Hypothalamus (tissue), 51 donors: ENCODE results near the gene GALNT17.
A peak's percentile ranks its signal among the peaks of the same experiment; 100 is the strongest.
"Not testable (repeated sequence)": the region's sequence is repeated elsewhere in the genome, so short reads cannot be mapped to it uniquely, and the experiment has no call there.

ENCODE experiments used
- DNase-seq, 51 donors: peaks; one replicate each; lab custom pipeline; 2025; lab: John Stamatoyannopoulos, UW

GALNT17 gene

GRCh38 chr7:71710442-71710841 lies 578.5 kb downstream of the GALNT17 start:
- DNase-seq, result no peak

DNA sequence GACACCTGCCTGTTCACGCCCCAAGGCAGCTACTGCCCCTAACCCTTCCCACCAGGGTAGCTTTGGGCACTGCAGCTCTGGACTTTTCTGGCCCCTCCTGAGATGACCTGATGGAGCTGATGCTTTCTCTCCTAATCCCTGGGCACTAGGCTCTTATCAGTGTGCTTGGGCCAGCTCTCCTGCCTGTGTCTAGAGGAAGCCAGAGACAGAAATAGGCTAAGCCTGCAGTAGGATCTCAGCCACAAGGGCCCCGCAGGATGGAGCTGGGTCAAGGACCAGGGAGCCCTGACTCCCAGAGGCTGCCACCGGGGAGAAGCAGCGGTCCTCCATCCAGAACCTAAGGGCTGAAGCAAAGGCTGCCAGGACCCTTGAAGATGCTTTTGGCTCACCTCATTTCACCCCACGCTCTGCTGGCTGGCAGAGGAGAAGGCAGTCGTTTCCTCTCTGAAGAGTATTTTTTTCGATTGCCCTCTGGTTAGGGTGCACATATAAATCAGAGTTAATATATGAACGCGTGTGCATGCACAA lies 580.8 kb downstream of the GALNT17 start:
- DNase-seq, result peak in 1 of 51 donors; percentile 1

DNA sequence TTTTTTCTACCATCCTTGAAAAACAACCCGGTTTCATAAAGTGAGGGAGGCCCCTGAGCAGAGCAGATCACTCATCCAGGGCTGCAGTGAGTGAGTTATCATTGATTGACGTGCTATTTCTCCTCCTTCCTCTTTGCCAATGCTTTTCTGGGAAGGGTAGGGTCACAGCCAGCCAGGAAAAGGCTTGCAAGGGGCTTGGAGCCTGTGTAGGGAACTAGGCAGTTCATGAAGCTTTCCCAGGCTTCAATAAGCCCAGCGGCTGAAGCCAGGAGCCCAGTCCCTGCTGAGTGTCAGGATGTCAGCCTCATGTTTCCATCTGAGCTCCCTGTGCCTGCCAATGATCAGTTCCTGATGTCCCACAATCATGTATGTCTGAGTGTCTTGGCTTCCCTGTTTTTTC lies 584.7 kb downstream of the GALNT17 start:
- no peak for DNase-seq

GRCh38 chr7:71718563-71718962 lies 586.6 kb downstream of the GALNT17 start:
- DNase-seq, result no peak

DNA sequence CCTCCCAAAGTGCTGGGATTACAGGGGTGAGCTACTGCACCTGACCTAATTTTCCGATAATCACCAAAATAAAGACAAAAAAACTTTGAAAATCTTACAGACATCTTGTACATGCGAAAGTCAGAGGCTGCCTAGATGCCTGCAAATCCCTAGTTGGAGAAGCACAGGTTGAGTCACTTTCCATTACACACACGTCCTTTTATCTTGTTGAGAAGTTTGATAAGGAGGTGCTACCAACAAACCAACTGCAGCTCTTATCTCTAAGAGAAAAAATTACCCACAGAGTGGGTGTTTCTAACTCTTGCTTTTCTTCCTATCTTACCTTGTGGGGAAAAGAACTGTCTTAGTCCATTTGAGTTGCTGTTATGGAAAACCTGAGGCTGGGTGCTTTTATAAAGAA lies 589.8 kb downstream of the GALNT17 start:
- DNase-seq, result no peak

- DNase-seq, result no peak
Observed at GRCh38 chr7:71723859-71724258, 591.9 kb downstream of the GALNT17 start.

DNA sequence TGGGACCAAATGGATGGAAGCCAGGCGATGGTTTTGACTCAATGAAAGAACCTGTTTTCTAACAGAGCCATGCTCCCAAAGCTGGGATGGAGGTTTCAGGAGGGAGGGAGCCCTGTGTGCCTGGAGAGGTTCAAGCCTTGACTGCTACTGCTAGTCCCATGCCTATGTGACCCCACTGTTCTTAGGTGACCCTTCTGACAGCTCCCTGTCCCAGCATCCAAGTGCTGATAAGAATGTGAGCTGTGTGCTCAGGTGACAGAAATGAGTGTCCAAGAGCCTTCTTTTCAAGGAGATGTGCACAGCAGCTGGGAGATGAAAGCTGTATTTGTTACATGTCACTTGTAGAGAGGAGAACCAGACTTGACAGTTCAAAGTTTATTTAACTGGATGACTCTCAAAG lies 595.4 kb downstream of the GALNT17 start:
- no peak for DNase-seq

DNA sequence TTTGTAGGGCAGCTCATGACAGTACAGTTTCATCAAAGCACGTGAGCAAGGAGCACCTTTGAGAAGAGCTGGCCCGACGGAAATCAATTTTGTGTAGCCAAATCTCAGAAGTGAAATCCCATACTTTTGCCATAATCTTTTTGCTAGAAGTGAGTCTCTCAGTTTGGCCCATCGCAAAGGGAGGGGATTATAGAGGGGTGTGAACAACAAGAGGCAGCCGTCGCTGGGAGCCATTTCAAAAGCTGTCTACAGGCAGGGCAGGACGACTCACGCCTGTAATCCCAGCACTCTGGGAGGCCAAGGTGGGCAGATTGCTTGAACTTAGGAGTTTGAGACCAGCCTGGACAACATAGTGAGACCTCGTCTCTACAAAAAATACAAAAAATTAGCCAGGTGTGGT lies 599.8 kb downstream of the GALNT17 start:
- no peak for DNase-seq

DNA sequence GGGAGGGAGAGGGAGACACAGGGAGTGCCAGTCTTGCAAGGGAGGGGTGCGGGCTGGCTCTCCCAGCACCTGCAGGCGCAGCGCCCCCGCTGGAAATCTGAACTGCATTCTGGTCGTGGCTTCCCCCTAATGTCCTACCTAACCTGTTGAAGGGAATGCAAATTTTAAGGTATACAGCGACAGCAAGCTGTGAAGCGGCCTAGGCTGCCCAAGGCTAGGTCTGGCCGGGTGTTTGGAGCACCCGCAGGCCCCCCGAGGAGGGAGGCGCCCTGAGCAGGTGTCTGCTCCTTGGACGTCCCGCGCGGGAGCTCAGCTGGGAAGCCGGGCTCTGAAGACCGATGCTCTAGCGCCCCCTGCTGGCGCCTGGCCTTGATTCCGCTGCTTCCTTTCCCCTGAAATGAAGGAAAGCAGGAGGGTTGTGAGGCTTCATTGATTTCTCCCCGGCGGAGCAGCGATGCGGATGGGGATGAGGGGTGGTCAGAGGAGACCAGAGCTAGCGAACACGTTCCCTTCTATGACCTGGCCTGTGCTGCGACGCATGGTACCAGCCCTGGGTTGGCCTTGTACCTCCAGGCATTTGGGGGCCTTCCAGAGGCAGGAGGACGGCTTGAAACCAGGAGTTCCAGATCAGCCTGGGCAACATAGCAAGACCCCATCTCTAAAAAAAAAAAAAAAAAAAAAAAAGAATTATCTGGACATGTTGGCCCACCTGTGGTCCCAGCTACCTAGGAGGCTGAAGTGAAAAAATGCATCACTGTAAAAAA lies 601.3 kb downstream of the GALNT17 start:
- peak; percentile 7 to 90 (median 51) for DNase-seq

DNA sequence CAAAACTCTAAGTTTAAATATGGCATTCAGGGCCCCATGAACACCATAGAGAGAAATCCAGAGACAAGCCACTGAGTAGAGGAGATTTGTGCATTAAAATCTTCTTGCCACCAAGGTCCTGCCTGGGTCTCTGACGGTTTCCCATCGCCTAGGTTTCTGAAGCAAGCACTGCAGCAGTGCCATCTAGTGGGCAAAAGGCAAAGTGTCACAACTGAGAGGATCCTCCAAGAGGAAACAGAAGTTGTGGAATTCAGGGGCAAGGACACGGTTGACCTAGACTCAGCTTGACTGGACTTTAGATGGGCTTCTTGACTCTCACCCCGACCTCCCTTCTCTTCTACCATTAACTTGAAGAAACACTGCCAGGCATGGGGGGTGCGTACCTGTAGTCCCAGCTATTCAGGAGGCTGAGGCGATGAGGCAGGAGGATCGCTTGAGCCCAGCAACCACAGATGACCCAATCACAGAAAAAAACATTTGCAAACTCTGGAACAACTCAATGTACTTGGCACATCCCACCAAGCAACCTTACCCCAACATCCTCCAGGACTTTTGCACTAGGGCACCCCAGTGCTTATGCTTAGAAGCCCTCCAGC lies 604.1 kb downstream of the GALNT17 start:
- DNase-seq, result peak in 44 of 51 donors; percentile 2 to 72 (median 24)

- not testable (repeated sequence) for DNase-seq
Observed at GRCh38 chr7:71737931-71738540, 606.1 kb downstream of the GALNT17 start.

DNA sequence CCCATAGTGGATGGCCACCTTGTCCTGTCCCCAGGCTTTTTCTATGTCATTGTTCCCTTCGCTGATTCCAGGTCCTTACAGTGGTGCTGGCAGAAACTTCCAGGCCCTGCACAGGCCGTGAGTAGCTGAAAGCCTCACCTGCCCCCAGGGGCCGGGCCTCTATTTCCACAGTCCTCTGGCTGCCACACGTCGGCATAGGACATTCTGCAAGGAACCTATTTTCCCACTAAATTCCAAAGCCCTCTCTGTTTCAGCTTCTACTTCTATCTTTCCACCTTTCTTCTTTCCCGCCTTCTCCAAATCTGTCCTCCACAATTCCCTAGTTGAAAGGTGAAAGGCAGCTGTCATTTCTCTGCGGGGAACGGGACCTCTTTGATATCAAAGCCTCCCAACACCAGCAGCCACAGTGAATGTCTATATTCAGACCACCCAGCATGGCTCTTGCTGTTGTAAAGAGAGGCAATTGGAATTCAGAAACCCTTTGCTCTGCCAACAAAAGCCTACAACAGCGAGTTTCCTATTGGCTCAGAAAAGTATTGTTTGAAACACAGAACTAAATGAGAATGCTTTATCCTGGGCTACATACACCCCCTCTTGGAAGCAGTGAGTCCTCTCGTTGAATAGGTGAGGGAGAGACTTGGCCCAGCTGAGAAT lies 607.7 kb downstream of the GALNT17 start:
- no peak for DNase-seq

DNA sequence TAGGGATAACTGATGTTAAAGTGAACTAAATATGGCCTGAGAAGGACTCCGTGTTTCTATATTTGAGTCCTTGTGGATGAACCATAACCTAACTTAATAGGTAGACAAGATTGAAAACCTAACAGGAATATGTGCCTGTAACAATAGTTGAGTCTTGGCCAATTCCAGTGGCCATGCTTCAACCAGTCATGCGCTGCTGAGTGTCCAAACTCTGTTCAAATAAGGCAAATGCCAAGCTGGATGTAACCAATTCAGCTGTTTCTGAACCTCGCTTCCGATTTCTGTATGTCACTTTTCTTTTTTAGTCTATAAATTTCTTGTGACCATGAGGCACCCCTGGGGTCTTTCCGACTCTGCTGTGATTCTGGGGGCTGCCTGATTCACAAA lies 608.2 kb downstream of the GALNT17 start:
- no peak for DNase-seq

DNA sequence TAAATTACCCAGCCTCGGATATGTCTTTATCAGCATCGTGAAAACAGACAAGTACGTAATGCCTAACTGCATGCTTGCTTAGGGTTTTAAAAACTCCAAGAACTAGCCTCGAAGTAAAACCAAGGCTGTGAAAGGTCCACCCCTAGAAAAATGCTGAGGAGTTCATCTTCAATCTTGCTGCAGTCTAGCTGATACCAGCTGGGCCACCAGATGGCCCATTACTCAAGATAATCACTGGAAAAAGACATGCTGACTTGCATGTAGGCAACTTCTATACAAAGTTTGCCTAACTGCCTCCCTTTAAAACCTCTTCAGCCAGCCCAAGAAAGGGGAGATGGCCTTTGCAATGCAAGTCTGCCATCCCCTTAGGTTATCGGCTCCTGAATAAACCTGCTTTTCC lies 614.1 kb downstream of the GALNT17 start:
- peak in 1 of 51 donors; percentile 1 for DNase-seq

DNA sequence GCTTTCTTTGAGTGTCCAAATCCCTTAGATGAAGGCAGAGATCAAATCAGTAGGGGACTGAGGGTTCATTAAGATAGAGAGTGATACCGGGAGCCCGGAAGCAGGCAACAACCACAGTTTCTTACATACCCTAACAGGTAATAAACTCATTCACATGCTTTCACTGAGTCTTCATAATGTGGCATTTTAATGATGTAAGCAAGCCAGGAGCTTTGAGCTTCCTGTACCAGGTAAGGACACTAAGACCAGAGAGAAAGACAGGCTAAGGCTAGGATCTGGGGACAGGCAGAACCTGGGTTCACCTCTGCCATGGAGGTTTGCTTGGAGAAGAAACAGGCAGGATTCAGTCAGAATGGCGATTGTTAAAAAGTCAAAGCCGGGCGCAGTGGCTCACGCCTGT lies 618.3 kb downstream of the GALNT17 start:
- DNase-seq, result no peak

DNA sequence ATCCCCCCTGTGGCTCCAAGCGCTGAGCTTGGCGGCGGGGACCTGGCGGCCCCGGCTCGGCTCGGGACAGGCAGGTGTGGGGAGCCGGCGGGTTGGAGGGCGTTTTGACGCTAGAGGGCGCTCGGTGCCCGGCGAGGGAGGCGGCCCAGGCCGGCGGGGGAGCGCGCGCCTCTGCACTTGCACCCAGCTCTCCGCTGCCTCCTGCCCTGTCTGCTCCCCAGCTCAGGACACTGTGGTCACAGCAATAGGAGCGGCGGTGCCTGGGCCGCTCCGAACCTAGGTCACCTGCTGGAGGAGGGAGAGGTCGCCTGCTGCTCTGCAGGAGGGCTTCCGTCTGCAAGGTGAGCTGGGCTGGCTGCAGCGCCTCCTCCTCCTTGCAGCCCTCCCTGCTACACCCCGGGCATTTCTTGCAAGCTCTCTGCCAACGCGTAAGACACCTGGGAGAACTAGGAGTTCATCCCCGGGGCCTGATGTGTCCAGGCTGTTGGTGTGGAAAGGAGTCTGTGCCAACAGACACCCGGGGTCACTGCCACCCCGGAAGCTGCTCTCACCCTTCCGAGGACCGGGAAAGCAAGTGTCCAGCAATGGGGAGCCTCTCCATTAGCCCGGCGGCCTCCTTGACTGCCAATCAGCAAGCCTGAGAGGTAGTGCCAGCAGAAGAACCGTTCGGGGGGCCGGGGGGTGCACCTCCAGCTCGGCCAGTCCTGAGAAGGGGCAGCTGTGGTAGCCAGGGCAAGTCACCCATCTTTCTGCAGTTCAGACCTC lies 620.4 kb downstream of the GALNT17 start:
- peak in 44 of 51 donors; percentile 1 to 75 (median 30) for DNase-seq

DNA sequence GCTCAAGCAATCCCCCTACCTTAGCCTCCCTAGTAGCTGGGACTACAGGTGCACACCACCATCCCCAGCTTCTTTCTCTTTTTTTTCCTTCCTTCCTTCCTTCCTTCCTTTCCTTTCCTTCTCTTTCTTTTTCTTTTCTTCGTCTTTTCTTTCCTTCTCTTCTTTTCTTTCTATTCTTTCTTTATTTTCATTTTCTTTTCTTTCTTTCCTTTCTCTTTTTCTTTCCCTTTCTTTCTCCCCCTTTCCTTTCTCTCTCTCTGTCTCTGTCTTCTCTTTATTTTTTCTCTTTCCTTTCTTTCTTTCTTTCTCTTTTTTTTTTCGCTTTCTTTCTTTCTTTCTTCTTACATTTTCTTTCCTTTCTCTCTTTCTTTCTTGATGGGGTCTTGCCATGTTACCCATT lies 621.3 kb downstream of the GALNT17 start:
- no peak for DNase-seq

DNA sequence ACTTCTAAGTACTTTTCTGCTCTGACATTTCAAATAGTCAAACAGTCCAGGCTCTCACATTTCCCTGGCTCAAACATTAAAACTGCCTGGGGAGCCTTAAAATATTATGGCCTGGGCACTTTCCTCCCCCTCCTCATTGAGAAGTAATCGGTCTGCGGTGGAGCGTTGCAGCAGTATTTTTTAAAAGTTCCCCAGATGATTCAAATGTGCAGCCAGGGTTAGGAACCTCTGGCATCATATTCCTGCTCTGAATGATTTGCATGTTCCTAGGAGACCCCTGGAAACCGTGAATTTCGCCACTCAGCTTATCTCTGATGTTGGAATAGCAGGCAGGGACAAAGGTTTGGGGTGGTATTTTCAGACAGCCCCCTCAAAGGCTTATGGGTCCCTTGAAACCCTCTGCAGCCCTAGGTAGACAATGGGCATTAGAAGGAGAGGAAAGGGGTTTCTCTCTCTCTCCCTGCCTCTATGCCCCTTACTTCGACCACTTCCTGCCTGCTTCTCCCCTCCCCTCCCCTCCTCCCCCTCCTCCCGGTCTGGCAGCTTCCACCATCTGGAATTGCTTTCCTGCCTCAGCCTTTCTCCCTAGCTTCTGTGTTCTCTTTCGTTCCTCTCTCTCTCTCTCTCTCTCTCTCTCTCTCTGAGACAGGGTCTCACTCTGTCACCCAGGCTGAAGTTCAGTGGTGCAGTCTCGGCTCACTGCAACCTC lies 622.2 kb downstream of the GALNT17 start:
- no peak for DNase-seq

- no peak for DNase-seq
Observed at GRCh38 chr7:71754828-71755227, 622.9 kb downstream of the GALNT17 start.

- no peak for DNase-seq
Observed at GRCh38 chr7:71761336-71761735, 629.4 kb downstream of the GALNT17 start.
